Left forelimb (tissue), 1 donor: ENCODE results near the gene CYB5R2.

ENCODE experiments used
- DNase-seq: peaks from one replicate; pipeline ENCODE4 v3.0.0-alpha.2; 2018; ENCODE audit warnings: low spot score

CYB5R2 gene

GRCh38 chr11:7637447-7638157 is 35.7 kb downstream of the CYB5R2 start:
- DNase-seq: peak; percentile 11

DNA sequence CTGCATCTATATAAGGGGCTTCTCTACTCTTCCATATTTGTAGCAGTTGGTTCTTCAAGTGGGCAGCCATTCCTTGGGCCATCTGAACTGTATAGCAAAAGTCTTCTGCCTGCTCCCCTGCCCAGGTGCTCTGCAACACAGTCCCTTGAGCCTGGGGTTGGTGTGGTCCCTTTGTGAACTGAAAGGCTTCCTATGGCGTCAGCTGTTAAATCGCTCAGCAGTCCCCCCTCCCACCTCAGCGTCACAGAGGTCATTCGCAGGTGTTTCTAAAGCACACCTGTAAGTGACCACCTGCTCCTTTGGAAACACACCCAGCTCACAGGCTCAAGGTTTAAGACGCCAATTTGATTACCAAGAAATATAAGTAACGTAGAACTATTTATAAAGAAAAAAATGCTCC is 37.0 kb downstream of the CYB5R2 start:
- DNase-seq: no peak

GRCh38 chr11:7635708-7636107 is 37.6 kb downstream of the CYB5R2 start:
- DNase-seq: no peak

DNA sequence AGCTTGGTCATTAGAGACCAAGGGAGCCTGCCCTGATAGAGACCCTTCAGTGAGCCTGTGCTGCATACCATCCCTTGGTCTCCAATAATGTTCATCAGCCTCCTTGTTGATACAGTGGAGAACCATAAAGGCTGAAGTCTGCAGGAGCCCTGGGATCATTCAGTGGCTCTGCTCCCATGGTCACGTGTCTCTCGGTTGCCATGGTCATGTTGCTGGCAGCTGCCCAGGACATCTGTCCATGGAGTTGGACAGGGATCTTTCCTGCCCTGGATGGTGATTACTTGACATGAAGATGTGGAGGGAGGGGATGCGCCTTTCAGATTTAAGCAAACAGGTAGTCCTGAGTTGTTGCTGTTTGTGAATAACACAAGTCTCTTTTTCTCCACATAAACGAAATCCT is 38.2 kb downstream of the CYB5R2 start:
- DNase-seq: peak; percentile 64

GRCh38 chr11:7632211-7632610 is 41.1 kb downstream of the CYB5R2 start:
- DNase-seq: no peak

DNA sequence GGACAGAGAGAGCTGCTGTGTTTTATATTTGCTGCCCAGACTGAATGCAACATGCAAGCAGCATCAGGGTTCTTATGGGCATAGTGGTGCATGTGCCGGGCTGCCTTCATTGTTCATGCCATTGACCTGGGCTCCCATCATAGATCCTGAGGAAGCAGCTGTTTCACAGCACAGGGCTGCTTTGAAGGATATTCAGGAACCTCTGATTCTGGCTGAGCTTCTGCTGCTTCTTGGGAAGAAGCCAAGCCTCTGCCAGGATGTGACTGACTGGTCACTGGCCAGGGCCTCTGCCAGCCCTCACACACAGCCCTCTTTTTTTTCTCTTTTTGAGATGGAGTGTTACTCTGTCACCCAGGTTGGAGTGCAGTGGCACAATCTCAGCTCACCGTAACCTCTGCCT is 43.3 kb downstream of the CYB5R2 start:
- no peak for DNase-seq

- DNase-seq: no peak
These were observed 44.6 kb downstream of the CYB5R2 start for GRCh38 chr11:7628660-7629059.

GRCh38 chr11:7622721-7623120 is 50.6 kb downstream of the CYB5R2 start:
- DNase-seq: no peak

DNA sequence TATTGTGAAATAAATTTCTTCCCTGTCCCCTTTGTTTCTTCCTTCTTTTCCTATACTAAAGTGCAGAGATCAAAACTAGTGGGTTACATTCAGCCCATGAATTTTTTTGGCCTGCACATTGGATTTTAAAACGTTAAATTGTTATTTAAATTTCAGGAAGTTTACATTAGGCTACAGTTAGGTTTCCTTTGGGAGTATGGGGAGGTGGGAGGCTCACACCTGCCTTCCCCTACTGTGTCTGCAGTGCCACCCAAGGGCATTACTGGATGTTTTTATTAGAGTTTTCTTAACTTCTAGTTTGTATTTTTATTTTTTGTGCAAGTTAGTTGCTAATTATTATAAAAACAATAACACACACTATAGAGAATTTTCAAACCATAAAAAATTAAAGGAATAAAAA is 51.7 kb downstream of the CYB5R2 start:
- no peak for DNase-seq

GRCh38 chr11:7621090-7621489 is 52.2 kb downstream of the CYB5R2 start:
- no peak for DNase-seq

DNA sequence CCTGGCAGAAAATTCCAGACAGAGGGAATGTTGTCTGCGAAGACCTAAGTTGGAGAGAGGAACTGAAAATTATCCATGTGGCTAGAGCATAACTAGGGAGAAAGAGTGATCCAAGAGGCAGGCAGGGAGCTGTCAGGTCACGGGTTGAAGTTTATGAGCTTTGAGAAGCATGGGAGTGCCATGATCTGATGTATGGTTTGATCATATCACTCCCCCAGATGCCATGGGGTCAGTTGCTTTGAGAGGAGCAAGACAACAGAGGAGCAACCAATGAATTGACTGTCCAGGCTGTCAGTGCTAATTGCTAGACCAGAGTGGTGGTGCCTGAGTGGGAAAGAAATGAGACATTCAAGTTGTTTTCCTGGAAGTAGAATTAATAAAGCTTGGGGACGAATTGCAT is 54.0 kb downstream of the CYB5R2 start:
- DNase-seq: no peak

DNA sequence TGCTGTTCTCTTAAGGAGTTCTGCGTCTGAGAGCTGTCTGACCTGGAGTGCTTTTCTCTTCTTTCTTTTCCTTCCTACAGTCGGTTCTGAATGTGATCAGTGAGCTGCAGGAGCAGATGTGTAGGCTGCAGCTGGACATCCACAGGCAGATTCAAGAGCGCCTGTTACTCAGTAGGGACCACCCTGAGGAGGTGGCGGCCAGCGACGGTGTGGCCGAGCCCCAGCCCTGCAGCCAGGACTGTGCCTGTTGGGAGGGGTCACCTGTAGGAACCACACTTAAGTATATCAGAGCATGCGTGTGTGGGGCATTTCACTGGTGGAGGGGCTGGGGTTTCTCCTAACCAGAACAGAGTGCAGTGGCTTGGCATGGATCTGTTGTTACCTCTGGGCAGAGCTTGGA is 56.3 kb downstream of the CYB5R2 start:
- no peak for DNase-seq
